Stimulated activated naive B cell treated with anti-CD40 and anti-IgM and Interleukin-4, amounts not matched to agents 10 μg/mL and 1 μg/mL and 100 μg/mL, for 72 hours (primary cell): ENCODE data around the gene TTI1.
A peak's percentile ranks its signal among the peaks of the same experiment; 100 is the strongest.

ENCODE experiments used
- ATAC-seq, 2 donors: fragments of 150-1000 bp; cut with Tn5 transposase; replicated peaks; 2 replicates each; pipeline ENCODE4 v1.10.0; 2021; ENCODE audit warnings: moderate library complexity in 1 of 2
- DNase-seq: peaks from one replicate; pipeline ENCODE4 v3.0.0; 2021
- H3K27ac Mint-ChIP-seq: one replicate; pipeline ENCODE4 v1.8.0; 2022; ENCODE audit warnings: mild to moderate bottlenecking, mixed read lengths
- H3K27me3 Mint-ChIP-seq, 2 donors: one replicate each; pipeline ENCODE4 v1.8.0; 2022; ENCODE audit warnings: mixed read lengths in 2 of 2
- H3K36me3 Mint-ChIP-seq, 2 donors: one replicate each; pipeline ENCODE4 v1.8.0; 2022; ENCODE audit warnings: mixed read lengths in 2 of 2, mild to moderate bottlenecking in 1 of 2
- H3K4me1 Mint-ChIP-seq, 2 donors: one replicate each; pipeline ENCODE4 v1.8.0; 2022; ENCODE audit warnings: mixed read lengths in 2 of 2, mild to moderate bottlenecking in 1 of 2
- H3K4me3 Mint-ChIP-seq, 2 donors: one replicate each; pipeline ENCODE4 v1.8.0; 2022; ENCODE audit warnings: mild to moderate bottlenecking in 2 of 2, mixed read lengths in 2 of 2, moderate library complexity in 1 of 2
- H3K9me3 Mint-ChIP-seq, 2 donors: one replicate each; pipeline ENCODE4 v1.8.0; 2022; ENCODE audit warnings: mixed read lengths in 2 of 2, mild to moderate bottlenecking in 1 of 2

TTI1 gene

GRCh38 chr20:38063911-38064530 is 30.8 kb upstream of the TTI1 start:
- Mint-ChIP-seq H3K4me1 (peaks cover 0 to 16% of the 10 kb centered on the region in 2 donors), H3K4me3 (no peak overlapping the region), H3K27me3 (no peaks in the 10 kb centered on the region), H3K36me3 (peaks cover 38 to 55% of the 10 kb centered on the region in 2 donors), H3K9me3 (no peaks in the 10 kb centered on the region), H3K27ac (no peak overlapping the region)
- no peak for DNase-seq
- no peak for ATAC-seq

DNA sequence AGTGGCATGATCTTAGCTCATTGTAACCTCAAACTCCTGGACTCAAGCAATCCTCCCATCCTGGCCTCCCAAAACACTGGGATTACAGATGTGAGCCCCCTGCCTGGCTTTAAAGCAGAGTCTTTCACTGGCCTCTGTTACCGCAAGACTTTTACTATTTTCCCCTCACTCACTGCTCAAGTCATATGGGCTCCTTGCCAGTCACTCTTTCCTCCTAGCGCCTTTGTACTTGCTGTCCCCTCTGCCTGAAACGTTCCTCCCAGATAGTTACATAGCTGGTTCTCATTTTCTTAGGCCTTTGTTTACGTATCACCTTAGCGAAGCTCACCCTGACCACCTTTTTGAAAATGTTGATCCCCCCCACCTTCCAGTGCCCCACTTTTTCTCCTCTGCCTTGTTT is 29.6 kb upstream of the TTI1 start:
- Mint-ChIP-seq H3K4me3 (no peak overlapping the region), H3K4me1 (peaks cover 0 to 16% of the 10 kb centered on the region in 2 donors), H3K27ac (no peak overlapping the region)

DNA sequence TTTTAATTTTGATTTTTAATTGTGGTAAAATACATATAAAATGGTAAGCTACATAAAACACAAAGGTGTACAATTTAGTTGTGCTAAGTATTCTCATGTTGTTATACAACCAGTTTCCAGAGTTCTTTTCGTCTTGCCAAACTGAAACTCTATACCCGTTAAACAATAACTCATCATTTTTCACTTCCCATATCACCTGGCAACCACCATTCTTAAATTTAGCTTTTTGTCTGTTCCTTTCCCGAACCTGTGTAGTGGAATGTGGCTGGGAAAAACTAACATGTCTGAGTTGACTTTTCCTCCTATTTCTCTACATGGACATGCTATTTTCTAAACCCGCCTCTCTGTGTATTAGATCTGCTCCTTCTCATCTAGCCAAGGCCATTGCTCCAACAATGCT is 27.9 kb upstream of the TTI1 start:
- H3K36me3 Mint-ChIP-seq, result peaks cover 28 to 30% of the 10 kb centered on the region in 2 donors
- no peak overlapping the region for H3K27ac Mint-ChIP-seq
- no peak overlapping the region for H3K4me3 Mint-ChIP-seq
- peaks cover 7 to 19% of the 10 kb centered on the region in 2 donors for H3K4me1 Mint-ChIP-seq
- no peak for ATAC-seq
- H3K9me3 Mint-ChIP-seq, result no peaks in the 10 kb centered on the region
- no peaks in the 10 kb centered on the region for H3K27me3 Mint-ChIP-seq
- no peak for DNase-seq

More for the DNA sequence above, 29.6 kb upstream of the TTI1 start:
- DNase-seq, result no peak
- H3K9me3 Mint-ChIP-seq, result no peaks in the 10 kb centered on the region
- no peaks in the 10 kb centered on the region for H3K27me3 Mint-ChIP-seq
- H3K36me3 Mint-ChIP-seq, result peaks cover 35 to 46% of the 10 kb centered on the region in 2 donors
- ATAC-seq, result no peak

DNA sequence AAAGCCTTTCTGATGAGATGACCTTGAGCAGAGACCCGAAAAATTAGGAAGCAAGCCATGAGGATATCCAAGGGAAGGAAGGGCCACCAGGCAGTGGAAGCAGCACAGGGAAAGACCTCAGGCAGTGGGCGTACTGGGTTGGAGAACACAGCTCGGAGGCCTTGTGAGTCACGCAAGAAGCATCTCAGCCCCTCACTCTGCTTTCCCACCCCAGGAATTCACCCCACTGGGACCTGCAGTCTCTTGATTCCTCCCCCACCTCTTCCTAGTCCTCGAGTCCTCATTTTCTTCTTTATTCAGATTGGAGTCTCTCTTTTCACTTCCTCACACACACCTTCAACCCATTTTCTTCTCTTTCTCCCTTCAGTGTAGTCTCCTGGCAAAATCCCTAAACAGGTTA is 27.3 kb upstream of the TTI1 start:
- DNase-seq (no peak), ATAC-seq (no peak)
- H3K9me3 Mint-ChIP-seq, result no peaks in the 10 kb centered on the region
- no peaks in the 10 kb centered on the region for H3K27me3 Mint-ChIP-seq
- H3K36me3 Mint-ChIP-seq, result peaks cover 23 to 28% of the 10 kb centered on the region in 2 donors
- no peak overlapping the region for H3K4me3 Mint-ChIP-seq
- no peak overlapping the region for H3K27ac Mint-ChIP-seq
- peaks cover 7 to 16% of the 10 kb centered on the region in 2 donors for H3K4me1 Mint-ChIP-seq

DNA sequence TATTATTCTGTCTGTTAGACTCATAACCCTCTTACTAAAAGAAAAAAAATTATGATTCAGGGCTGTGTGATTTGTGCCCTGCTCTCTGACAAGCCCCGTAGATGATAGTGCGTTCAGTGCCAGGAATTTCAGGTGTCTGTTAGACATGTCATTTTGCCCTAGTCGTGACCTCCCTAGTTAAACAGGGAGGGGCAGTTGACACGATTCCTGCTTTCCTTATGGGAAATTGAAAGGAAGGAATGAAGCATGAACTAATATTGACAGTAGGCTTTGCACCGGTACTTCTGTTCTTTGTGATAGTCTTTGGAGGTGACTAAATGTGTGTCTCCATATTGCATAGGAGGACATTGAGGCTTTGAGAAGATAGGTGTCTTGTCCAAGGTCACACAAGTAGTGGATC is 26.6 kb upstream of the TTI1 start:
- no peak for ATAC-seq
- H3K9me3 Mint-ChIP-seq, result no peaks in the 10 kb centered on the region
- peaks cover 23 to 32% of the 10 kb centered on the region in 2 donors for H3K36me3 Mint-ChIP-seq
- no peak overlapping the region for H3K27ac Mint-ChIP-seq
- DNase-seq, result no peak
- peaks cover 7 to 15% of the 10 kb centered on the region in 2 donors for H3K4me1 Mint-ChIP-seq
- H3K27me3 Mint-ChIP-seq, result no peaks in the 10 kb centered on the region
- no peak overlapping the region for H3K4me3 Mint-ChIP-seq

DNA sequence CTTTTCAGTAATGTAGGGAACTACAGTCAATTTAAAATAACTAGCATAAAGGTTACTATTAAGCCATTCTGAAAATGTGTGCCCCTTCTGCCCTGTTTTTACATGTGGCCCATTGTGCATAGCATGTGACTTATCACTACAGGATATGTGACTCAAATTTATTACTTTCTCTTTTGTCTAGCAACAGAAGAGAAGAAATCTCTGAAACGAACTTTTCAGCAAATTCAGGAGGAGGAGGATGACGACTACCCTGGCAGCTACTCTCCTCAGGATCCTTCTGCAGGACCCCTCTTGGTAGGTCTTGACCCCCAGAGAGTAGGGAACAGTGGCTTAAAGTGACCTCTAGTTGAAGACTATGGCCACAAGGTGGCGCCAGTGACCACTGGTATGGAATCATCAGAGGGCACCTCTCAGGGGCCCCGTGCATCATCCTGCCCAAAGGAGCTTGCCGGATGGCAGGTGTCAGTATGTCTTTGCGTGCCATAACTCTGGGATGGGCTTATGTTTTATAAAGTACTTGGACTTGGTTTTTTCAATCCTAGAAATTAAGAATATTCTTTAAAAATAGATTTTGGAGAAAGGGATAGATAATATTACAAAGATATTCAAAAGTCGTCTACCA is 24.2 kb upstream of the TTI1 start:
- peaks cover 7 to 13% of the 10 kb centered on the region in 2 donors for H3K4me1 Mint-ChIP-seq
- ATAC-seq (peak; percentile 93 to 97), DNase-seq (peak; percentile 52)
- no peak overlapping the region for H3K27ac Mint-ChIP-seq
- H3K27me3 Mint-ChIP-seq, result no peaks in the 10 kb centered on the region
- H3K9me3 Mint-ChIP-seq, result no peaks in the 10 kb centered on the region
- peaks cover 22 to 28% of the 10 kb centered on the region in 2 donors for H3K36me3 Mint-ChIP-seq
- no peak overlapping the region for H3K4me3 Mint-ChIP-seq

DNA sequence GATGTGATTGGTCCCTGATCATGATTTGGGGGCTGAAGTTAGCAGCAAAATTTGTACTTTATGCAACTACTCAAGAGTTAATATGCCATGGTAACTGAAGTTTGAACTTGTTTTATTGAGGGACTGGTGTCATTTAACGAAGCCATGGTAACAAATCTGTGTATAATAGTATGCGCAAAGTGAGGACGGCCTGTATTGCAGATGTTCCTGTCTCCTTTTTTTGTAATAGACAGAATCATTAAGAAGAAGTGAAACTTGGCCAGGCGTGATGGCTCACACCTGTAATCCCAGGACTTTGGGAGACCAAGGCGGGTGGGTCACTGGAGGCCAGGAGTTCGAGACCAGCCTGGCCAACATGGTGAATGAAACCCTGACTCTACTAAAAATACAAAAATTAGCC is 22.6 kb upstream of the TTI1 start:
- peaks cover 7 to 13% of the 10 kb centered on the region in 2 donors for H3K4me1 Mint-ChIP-seq
- no peak for ATAC-seq
- no peaks in the 10 kb centered on the region for H3K27me3 Mint-ChIP-seq
- no peaks in the 10 kb centered on the region for H3K9me3 Mint-ChIP-seq
- no peak for DNase-seq
- no peak overlapping the region for H3K4me3 Mint-ChIP-seq
- no peak overlapping the region for H3K27ac Mint-ChIP-seq
- H3K36me3 Mint-ChIP-seq, result peaks cover 26 to 33% of the 10 kb centered on the region in 2 donors

DNA sequence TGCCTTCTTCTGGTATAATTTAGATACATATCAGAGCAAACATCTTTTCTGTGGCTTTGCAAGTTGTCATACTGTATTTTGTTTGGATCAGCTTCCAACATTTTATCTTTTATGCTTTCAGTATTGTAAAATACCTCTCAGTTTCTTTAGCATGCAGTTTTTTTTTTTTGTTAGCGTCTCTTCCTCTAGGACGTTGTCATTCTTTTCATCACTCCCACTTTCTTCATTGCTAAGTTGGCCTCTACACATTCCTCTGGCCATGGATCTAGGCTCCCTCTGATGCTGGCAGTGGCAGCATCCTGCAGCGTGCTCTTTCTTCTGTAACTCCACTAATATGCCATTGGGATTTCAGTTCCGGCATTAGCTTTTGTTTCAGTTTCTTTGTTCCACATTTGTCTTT is 22.0 kb upstream of the TTI1 start:
- Mint-ChIP-seq H3K4me3 (no peak overlapping the region), H3K9me3 (no peaks in the 10 kb centered on the region), H3K4me1 (peaks cover 10% of the 10 kb centered on the region in 2 donors), H3K36me3 (peaks cover 22 to 30% of the 10 kb centered on the region in 2 donors), H3K27ac (no peak overlapping the region), H3K27me3 (no peaks in the 10 kb centered on the region)
- DNase-seq (no peak), ATAC-seq (no peak)

DNA sequence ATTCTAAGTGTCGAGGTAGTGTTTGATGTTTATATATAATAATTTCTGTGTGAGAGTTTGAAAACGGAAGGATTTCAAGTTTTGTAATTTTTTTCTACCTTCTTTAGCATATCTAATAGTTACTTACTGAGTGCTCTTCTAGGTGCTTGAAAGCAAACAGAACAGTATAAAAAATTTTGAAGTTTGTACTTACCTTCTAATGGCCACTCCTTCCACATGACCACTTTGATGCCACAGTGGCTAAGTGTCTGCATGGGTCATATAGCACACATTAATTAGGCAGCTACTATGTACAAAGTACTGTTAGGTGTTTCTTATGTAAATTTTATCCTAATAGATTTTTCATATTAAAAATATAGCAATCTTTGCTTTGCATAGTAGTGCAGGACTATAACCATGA is 21.4 kb upstream of the TTI1 start:
- Mint-ChIP-seq H3K36me3 (peaks cover 20 to 29% of the 10 kb centered on the region in 2 donors), H3K9me3 (no peaks in the 10 kb centered on the region), H3K27me3 (no peaks in the 10 kb centered on the region), H3K4me3 (no peak overlapping the region), H3K27ac (no peak overlapping the region), H3K4me1 (peaks cover 10 to 17% of the 10 kb centered on the region in 2 donors)
- ATAC-seq, result no peak
- DNase-seq, result no peak

GRCh38 chr20:38052870-38053269 is 19.6 kb upstream of the TTI1 start:
- ATAC-seq (no peak), DNase-seq (no peak)
- no peak overlapping the region for H3K27ac Mint-ChIP-seq

GRCh38 chr20:38050686-38051085 is 17.4 kb upstream of the TTI1 start:
- Mint-ChIP-seq H3K4me1 (peaks cover 9 to 18% of the 10 kb centered on the region in 2 donors), H3K36me3 (peaks cover 18 to 36% of the 10 kb centered on the region in 2 donors)
- no peak for ATAC-seq

More at GRCh38 chr20:38052870-38053269, 19.6 kb upstream of the TTI1 start:
- H3K36me3 Mint-ChIP-seq, result peaks cover 23 to 24% of the 10 kb centered on the region in 2 donors
- no peaks in the 10 kb centered on the region for H3K27me3 Mint-ChIP-seq
- H3K4me3 Mint-ChIP-seq, result no peak overlapping the region
- H3K4me1 Mint-ChIP-seq, result peaks cover 10 to 18% of the 10 kb centered on the region in 2 donors
- H3K9me3 Mint-ChIP-seq, result no peaks in the 10 kb centered on the region

DNA sequence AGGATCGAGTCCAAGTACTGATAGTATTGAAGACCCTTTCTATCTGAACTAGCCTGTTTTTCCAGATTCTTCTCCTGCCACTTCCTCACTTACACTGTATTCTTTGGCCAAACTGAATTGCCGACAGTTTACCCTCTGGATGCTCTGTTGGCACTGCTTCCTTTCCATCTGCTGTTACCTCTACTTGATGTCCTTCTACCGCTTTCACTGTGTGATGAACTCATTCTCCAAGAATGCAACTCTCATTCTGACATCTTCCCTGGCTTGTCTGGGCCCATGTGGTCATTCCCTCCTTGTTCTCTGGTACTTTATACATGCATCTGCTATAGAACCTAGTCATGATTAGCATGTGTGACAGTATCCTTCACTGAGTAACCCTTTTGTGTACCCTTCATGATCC is 16.5 kb upstream of the TTI1 start:
- no peak for ATAC-seq
- Mint-ChIP-seq H3K4me1 (peaks cover 9 to 18% of the 10 kb centered on the region in 2 donors), H3K4me3 (no peak overlapping the region), H3K27ac (no peak overlapping the region), H3K27me3 (no peaks in the 10 kb centered on the region), H3K9me3 (no peaks in the 10 kb centered on the region), H3K36me3 (peaks cover 18 to 31% of the 10 kb centered on the region in 2 donors)
- no peak for DNase-seq

More at GRCh38 chr20:38050686-38051085, 17.4 kb upstream of the TTI1 start:
- no peak for DNase-seq
- Mint-ChIP-seq H3K9me3 (no peaks in the 10 kb centered on the region), H3K27ac (no peak overlapping the region), H3K27me3 (no peaks in the 10 kb centered on the region), H3K4me3 (no peak overlapping the region)

GRCh38 chr20:38046572-38046971 is 13.3 kb upstream of the TTI1 start:
- Mint-ChIP-seq H3K36me3 (peaks cover 25 to 43% of the 10 kb centered on the region in 2 donors), H3K27me3 (no peaks in the 10 kb centered on the region), H3K4me1 (peaks cover 16 to 30% of the 10 kb centered on the region in 2 donors), H3K4me3 (no peak overlapping the region), H3K27ac (peak overlapping the region; percentile 6), H3K9me3 (no peaks in the 10 kb centered on the region)
- DNase-seq, result no peak
- ATAC-seq, result no peak

DNA sequence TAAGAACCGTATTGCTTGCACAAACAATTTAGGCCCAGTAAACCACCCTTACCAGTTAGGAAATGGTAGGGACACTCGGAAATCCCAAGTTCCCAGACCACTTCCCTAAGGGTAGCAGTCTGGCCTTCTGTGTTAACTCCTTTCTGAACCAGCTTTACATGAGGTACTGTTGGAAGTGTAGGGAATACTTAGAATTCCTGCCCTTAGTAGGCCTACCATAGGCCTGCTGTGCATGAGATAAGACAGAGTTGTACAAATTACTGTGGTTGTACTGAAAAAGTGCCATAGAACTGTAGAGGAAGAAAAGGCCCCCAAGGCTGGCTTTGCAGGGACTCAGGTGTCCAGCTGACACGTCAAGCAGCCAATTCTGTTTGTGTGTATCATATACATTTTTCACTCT is 11.4 kb upstream of the TTI1 start:
- Mint-ChIP-seq H3K4me3 (no peak overlapping the region), H3K9me3 (no peaks in the 10 kb centered on the region), H3K27me3 (no peaks in the 10 kb centered on the region), H3K36me3 (peaks cover 22 to 42% of the 10 kb centered on the region in 2 donors), H3K27ac (no peak overlapping the region), H3K4me1 (peaks cover 14 to 21% of the 10 kb centered on the region in 2 donors)
- DNase-seq, result no peak
- no peak for ATAC-seq
